GM12875 (cell line): ENCODE measurements around the gene ADAMTS6.
"Not testable (repeated sequence)": the region's sequence is repeated elsewhere in the genome, so short reads cannot be mapped to it uniquely, and the experiment has no call there.

Experiments used
- H3K4me3 ChIP-seq: one replicate; pipeline ENCODE4 v1.5.1; 2011; ENCODE audit warnings: low read depth, low read length, control low read depth
- CTCF ChIP-seq: IDR thresholded peaks from 2 replicates; pipeline ENCODE4 v1.5.1; 2011; ENCODE audit warnings: low read depth, mild to moderate bottlenecking, control low read depth, inconsistent platforms, low read length, moderate library complexity, borderline replicate concordance; ENCODE audit not compliant: insufficient read depth

Gene ADAMTS6

GRCh38 chr5:65191554-65192135 is 290.1 kb downstream of the ADAMTS6 start:
- H3K4me3 ChIP-seq, result no peak overlapping the region
- TF ChIP-seq CTCF, result no peak

DNA sequence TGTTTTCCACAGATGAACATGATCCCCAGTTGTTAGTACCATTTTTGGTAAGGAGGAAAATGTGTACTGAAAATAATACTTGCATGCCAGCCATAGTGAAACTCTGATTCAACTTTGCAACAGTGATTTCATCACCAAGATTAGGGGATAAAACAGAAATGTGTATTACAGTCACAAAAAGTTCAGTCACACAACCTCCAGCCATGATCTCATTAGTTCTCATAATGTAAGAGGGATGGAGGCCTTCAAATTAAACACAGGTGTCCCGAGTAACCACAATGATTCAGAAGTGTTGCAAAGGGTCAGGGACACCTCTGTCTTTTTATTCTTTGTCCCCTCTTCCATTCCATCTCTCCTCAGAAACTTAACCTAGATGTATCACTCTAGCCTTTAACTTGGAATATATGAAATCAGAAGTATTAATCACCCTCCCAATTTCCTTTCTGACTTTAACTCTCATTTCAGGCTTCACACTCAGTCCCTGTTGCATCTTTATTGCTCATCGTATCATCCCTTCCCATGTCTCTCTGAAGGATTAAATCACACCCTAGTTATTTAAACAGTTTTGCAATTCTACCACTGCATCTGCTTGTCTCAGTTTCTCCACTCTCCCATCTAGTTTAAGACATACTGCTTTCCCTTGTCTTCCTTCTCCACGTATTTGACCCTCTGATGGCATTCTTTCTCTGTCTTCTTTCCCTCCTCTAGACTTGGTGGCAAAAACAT is 291.2 kb downstream of the ADAMTS6 start:
- H3K4me3 ChIP-seq, result no peak overlapping the region
- no peak for TF ChIP-seq CTCF

DNA sequence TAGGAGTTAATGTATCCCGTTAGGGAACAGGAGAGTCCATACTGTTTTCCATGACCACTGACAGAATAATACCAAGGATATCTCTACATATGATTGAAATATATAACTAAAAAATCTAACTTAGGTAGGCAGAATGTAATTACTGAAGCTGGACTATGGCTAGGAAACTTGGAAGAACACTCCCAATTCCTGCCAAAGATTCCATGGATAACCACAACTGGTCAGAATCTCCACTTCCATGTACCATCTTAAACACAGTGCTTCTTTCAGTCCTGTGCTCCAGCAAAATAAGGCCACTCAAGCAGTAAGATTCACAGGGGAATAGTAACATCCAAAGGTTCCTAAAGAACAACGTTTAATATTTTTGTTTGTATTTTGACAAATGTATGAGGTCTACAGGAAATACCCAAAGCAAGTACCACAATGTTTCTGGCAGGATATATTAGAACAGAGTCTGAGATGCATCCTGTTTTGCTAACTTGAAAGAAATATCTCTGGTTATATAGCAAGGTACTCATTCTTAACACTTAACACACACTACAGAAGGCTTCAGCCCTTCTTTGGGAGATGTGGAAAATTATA is 295.0 kb downstream of the ADAMTS6 start:
- H3K4me3 ChIP-seq, result no peak overlapping the region
- TF ChIP-seq CTCF, result no peak

DNA sequence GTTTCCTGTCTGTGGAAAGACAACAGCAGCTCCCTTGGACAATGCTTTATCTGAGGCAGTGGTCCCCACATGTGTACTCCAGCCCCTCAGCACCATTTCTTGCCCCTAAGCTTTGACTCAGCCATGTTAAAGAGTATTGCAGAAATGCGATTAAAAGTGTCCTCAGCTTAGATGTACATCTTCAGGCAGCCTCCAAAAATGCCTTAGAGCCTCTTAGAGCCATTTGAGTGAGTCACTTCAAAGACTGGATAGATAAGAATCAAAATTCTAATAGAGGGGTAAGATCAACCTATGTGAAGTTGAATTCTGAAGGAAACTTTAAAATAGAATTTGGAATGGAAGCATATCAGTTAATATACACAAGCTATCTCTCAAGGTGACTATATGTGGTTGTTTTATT is 296.3 kb downstream of the ADAMTS6 start:
- no peak for TF ChIP-seq CTCF
- H3K4me3 ChIP-seq, result no peak overlapping the region

- H3K4me3 ChIP-seq, result no peak overlapping the region
- no peak for TF ChIP-seq CTCF
These were observed 296.9 kb downstream of the ADAMTS6 start for GRCh38 chr5:65184780-65185179.

- H3K4me3 ChIP-seq, result not testable (repeated sequence)
These were observed 307.5 kb downstream of the ADAMTS6 start for GRCh38 chr5:65174231-65174630.

- H3K4me3 ChIP-seq, result no peak overlapping the region
- no peak for TF ChIP-seq CTCF
These were observed 308.6 kb downstream of the ADAMTS6 start for GRCh38 chr5:65173130-65173525.
